ENCODE data around the gene ITPKA.
A peak's percentile ranks its signal among the peaks of the same experiment; 100 is the strongest.
"Not testable (repeated sequence)": the region's sequence is repeated elsewhere in the genome, so short reads cannot be mapped to it uniquely, and the experiment has no call there.

Gene ITPKA

GRCh38 chr15:41493205-41493901 is at the start of gene ITPKA:
Gene ITPKA (plus strand): TSS chr15:41493874. CDS start chr15:41493928, 54 bp downstream.
- DNase-seq: peak; percentile 20

- DNase-seq: no peak
Observed at GRCh38 chr15:41445399-41445798, 48.3 kb upstream of the ITPKA start.

GRCh38 chr15:41462084-41462795 is 31.4 kb upstream of the ITPKA start:
- no peak for DNase-seq

GRCh38 chr15:41464889-41465580 is 28.6 kb upstream of the ITPKA start:
- DNase-seq: no peak

- no peak for DNase-seq
Observed at GRCh38 chr15:41465822-41466421, 27.8 kb upstream of the ITPKA start.

GRCh38 chr15:41466711-41467110 is 27.0 kb upstream of the ITPKA start:
- DNase-seq: no peak

GRCh38 chr15:41469644-41470043 is 24.0 kb upstream of the ITPKA start:
- DNase-seq: not testable (repeated sequence)

- DNase-seq: no peak
Observed at GRCh38 chr15:41473418-41473817, 20.3 kb upstream of the ITPKA start.

GRCh38 chr15:41474436-41474835 is 19.2 kb upstream of the ITPKA start:
- no peak for DNase-seq

GRCh38 chr15:41474941-41475340 is 18.7 kb upstream of the ITPKA start:
- DNase-seq: no peak

GRCh38 chr15:41476416-41477048 is 17.1 kb upstream of the ITPKA start:
- no peak for DNase-seq

- DNase-seq: no peak
Observed at GRCh38 chr15:41480396-41481140, 13.1 kb upstream of the ITPKA start.

- DNase-seq: no peak
Observed at GRCh38 chr15:41482110-41482877, 11.4 kb upstream of the ITPKA start.

GRCh38 chr15:41483115-41483514 is 10.6 kb upstream of the ITPKA start:
- DNase-seq: no peak

- no peak for DNase-seq
Observed at GRCh38 chr15:41483519-41483918, 10.2 kb upstream of the ITPKA start.

- no peak for DNase-seq
Observed at GRCh38 chr15:41484937-41485625, 8.6 kb upstream of the ITPKA start.

- DNase-seq: no peak
Observed at GRCh38 chr15:41486286-41486685, 7.4 kb upstream of the ITPKA start.

GRCh38 chr15:41487381-41487780 is 6.3 kb upstream of the ITPKA start:
- no peak for DNase-seq

GRCh38 chr15:41487802-41488201 is 5.9 kb upstream of the ITPKA start:
- DNase-seq: no peak

GRCh38 chr15:41489641-41490040 is 4.0 kb upstream of the ITPKA start:
- no peak for DNase-seq

GRCh38 chr15:41490355-41490754 is 3.3 kb upstream of the ITPKA start:
- peak; percentile 12 for DNase-seq

All from DMS79 (cell line).